Aorta (tissue), 5 donors: Measurements from ENCODE around the gene VIPR2. TPM values are rescaled to one million over a fixed set of nuclear protein-coding genes. Genes with fewer than 3 reads are reported as not detected.
"Not testable (repeated sequence)": the region's sequence is repeated elsewhere in the genome, so short reads cannot be mapped to it uniquely, and the experiment has no call there.

Experiments
- ATAC-seq: fragments of 200-7000 bp; cut with Tn5 transposase; one replicate; pipeline ENCODE4 v1.9.1; 2022; ENCODE audit warnings: moderate library complexity; ENCODE audit not compliant: low FRiP score
- DNase-seq, 2 donors: peaks; one replicate each; pipeline ENCODE4 v3.0.0-alpha.2; 2020
- H3K27ac ChIP-seq, 2 donors: one replicate each; pipeline ENCODE4 v1.5.1; 2013; ENCODE audit warnings: low read length in 2 of 2, mild to moderate bottlenecking in 2 of 2, moderate library complexity in 2 of 2, control low read depth in 1 of 2, inconsistent platforms in 1 of 2, low read depth in 1 of 2
- H3K27me3 ChIP-seq, 2 donors: one replicate each; pipeline ENCODE4 v1.6.1; 2013; ENCODE audit warnings: control low read depth in 1 of 2, low read length in 1 of 2, mild to moderate bottlenecking in 1 of 2, moderate library complexity in 1 of 2; ENCODE audit not compliant: insufficient read depth in 2 of 2, control insufficient read depth in 1 of 2
- H3K36me3 ChIP-seq, 2 donors: one replicate each; pipeline ENCODE4 v1.6.1; 2013; ENCODE audit warnings: control low read depth in 1 of 2, low read length in 1 of 2, mild to moderate bottlenecking in 1 of 2; ENCODE audit not compliant: insufficient read depth in 2 of 2, control insufficient read depth in 1 of 2
- H3K4me1 ChIP-seq, 2 donors: one replicate each; pipeline ENCODE4 v1.6.1; 2013; ENCODE audit warnings: low read length in 2 of 2, control low read depth in 1 of 2, mild to moderate bottlenecking in 1 of 2, moderate library complexity in 1 of 2; ENCODE audit not compliant: insufficient read depth in 2 of 2, control insufficient read depth in 1 of 2
- H3K4me3 ChIP-seq, 2 donors: one replicate each; pipeline ENCODE4 v1.5.1; 2013; ENCODE audit warnings: low read length in 2 of 2, control low read depth in 1 of 2, mild to moderate bottlenecking in 1 of 2
- H3K9me3 ChIP-seq: one replicate; pipeline ENCODE4 v1.6.1; 2013; ENCODE audit warnings: mild to moderate bottlenecking, low read length; ENCODE audit not compliant: control insufficient read depth
- WGBS, 2 donors: extraction: QIAGEN DNeasy Blood & Tissue Kit; methylation state at CpG; one replicate each; pipeline ENCODE4 v1.1.7; 2013; 5-methylcytosine and 5-hydroxymethylcytosine counted together
- intact Hi-C, 2 donors: fragments of 100-400 bp; cut with DNase I; formaldehyde crosslinking; loops; one replicate each; pipeline versions ENCODE4 v1.14.2 to v1.15.0; 2022
- polyA plus RNA-seq, 2 donors: library from polyadenylated mRNA; stranded (reverse); fragments of 200-250 nt; gene quantifications; one replicate each; pipeline ENCODE4 v1.2.3, GENCODE V29; 2013
- total RNA-seq, 2 donors: library from RNA; stranded (reverse); fragmentation: NEBNext Ultra II Directional; extraction: Animal tissue kit (Norgen Biotek cat#: 25700); gene quantifications; one replicate each; pipeline ENCODE4 v1.2.1, GENCODE V29; 2021
- donor health status: healthy with polysubstance abuse.
- donor health status: Bipolar disorder and iron deficiency.
- donor health status: DM: no; HTN: no; CAD: no.
- donor health status: DM: no; HTN: no; CAD: no.
- donor health status: DM: yes; HTN: yes; CAD: no.

The VIPR2 gene
- total and polyA plus RNA-seq, 4 donors: 3.3 to 14.1 (median 11.5) TPM

- H3K4me1 ChIP-seq: no peaks in the 10 kb centered on the region
- intact Hi-C loops: no loop called here
- no peaks in the 10 kb centered on the region for H3K36me3 ChIP-seq
- ATAC-seq (no peak), DNase-seq (no peak)
- no peaks in the 10 kb centered on the region for H3K27me3 ChIP-seq
- 85 to 88% methylated on average over 8 of the region's 8 CpGs for WGBS, 2 donors
- no peaks in the 10 kb centered on the region for H3K9me3 ChIP-seq
- no peak overlapping the region for H3K27ac ChIP-seq
- H3K4me3 ChIP-seq: no peak overlapping the region
Measured at GRCh38 chr7:159175792-159176191, 31.1 kb upstream of the VIPR2 start.

- ATAC-seq, H3K27ac ChIP-seq, H3K9me3 ChIP-seq, H3K27me3 ChIP-seq, H3K4me1 ChIP-seq, DNase-seq, intact Hi-C loops, H3K36me3 ChIP-seq, H3K4me3 ChIP-seq: not testable (repeated sequence)
- WGBS, 2 donors: 83 to 87% methylated on average over 6 of the region's 6 CpGs
Measured at GRCh38 chr7:159175100-159175499, 30.4 kb upstream of the VIPR2 start.

DNA sequence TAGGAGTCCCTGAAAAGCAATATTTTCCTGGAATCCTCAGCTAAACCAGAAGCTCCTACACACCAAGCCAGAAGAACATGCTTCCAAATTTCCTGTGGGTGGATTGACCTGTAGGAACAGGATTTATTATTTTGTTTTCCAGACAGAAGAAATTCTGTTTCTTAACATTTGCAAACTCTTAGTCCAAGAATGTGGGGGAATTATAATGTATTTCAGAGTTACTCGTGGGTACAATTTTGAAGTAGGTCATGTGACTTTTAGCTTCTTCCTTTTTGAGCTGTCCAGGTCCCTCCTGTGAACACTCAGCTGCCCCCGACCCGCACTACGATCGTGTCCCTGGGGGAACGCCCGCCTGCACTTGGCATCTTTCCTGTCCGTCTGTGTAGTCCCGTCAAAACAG is 27.7 kb upstream of the VIPR2 start:
- DNase-seq: no peak
- H3K36me3 ChIP-seq: no peaks in the 10 kb centered on the region
- 79 to 80% methylated on average over 9 of the region's 9 CpGs for WGBS, 2 donors
- H3K27me3 ChIP-seq: no peaks in the 10 kb centered on the region
- intact Hi-C loops: no loop called here
- ATAC-seq: no peak
- H3K4me3 ChIP-seq: no peak overlapping the region
- H3K9me3 ChIP-seq: no peaks in the 10 kb centered on the region
- H3K4me1 ChIP-seq: no peaks in the 10 kb centered on the region
- H3K27ac ChIP-seq: no peak overlapping the region

DNA sequence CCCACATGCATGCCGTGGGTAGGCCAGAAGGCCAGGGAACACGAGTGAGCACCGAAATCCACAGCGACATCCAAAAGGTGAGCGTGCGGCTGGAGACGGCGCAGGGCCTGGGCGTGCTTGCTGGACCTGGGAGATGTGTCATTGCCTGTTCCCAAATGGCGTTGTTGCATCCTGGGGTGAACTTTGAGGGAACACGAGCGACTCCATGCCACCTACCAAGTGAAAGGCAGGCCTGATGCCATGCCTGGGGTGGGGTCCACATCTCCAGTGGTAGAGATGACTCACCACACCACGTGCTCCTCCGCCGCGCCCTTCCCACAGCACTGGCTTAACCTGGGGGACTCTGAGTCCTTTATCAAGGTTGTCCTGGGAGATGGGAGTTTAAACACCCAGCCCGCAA is 24.7 kb upstream of the VIPR2 start:
- Histone ChIP-seq H3K9me3 (no peaks in the 10 kb centered on the region), H3K27me3 (no peaks in the 10 kb centered on the region), H3K36me3 (no peaks in the 10 kb centered on the region), H3K4me1 (no peaks in the 10 kb centered on the region), H3K4me3 (no peak overlapping the region), H3K27ac (no peak overlapping the region)
- WGBS, 2 donors: 91% methylated on average over 17 of the region's 17 CpGs
- ATAC-seq (no peak), DNase-seq (no peak)
- intact Hi-C loops: no loop called here

DNA sequence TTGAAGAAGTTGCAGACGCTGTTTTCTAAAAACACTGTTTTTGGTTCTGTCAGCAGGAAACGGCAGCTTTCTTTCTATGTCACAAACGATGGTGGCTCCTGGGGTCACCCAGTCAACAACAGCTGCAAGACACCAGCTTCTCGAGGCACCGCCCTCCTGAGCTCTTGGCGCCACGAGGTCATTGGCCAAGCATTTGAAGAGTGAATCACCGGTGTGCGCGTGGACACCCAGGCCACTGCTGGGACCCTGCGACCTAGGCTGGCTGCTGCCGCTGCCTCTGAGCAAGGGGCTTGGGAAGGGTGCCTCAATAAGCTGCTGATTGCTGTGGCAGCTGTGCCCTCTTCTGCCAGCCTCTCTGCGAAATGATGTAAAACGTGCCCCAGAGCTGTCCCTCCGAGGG is 22.5 kb upstream of the VIPR2 start:
- intact Hi-C loops: no loop called here
- Histone ChIP-seq H3K27me3 (no peaks in the 10 kb centered on the region), H3K36me3 (no peaks in the 10 kb centered on the region), H3K9me3 (no peaks in the 10 kb centered on the region), H3K27ac (no peak overlapping the region), H3K4me1 (no peaks in the 10 kb centered on the region), H3K4me3 (no peak overlapping the region)
- no peak for ATAC-seq
- DNase-seq: no peak
- 81 to 84% methylated on average over 15 of the region's 15 CpGs for WGBS, 2 donors

DNA sequence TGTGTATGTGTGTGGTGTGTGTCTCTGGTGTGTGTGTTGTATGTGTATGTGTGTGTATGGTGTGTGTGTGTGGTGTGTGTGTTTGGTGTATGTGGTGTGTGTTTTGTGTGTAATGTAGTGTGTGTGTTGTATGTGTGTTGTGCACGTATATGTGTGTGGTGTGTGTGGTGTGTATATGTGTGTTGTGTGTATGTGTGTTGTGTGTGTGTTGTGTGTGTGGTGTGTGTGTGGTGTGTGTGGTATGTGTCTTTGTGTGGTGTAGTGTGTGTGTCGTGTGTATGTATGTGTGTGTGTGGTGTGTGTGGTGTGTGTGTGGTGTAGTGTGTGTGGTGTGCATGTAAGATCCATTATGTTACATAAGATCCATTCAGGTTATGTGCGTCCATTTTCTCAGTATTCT is 21.9 kb upstream of the VIPR2 start:
- Histone ChIP-seq H3K27ac (no peak overlapping the region), H3K9me3 (no peaks in the 10 kb centered on the region), H3K4me1 (no peaks in the 10 kb centered on the region), H3K4me3 (no peak overlapping the region), H3K27me3 (no peaks in the 10 kb centered on the region), H3K36me3 (no peaks in the 10 kb centered on the region)
- 63 to 64% methylated on average over 3 of the region's 3 CpGs for WGBS, 2 donors
- intact Hi-C loops: no loop called here
- ATAC-seq (no peak), DNase-seq (no peak)

GRCh38 chr7:159165352-159165751 is 20.7 kb upstream of the VIPR2 start:
- DNase-seq: no peak
- ATAC-seq: no peak
- H3K27ac ChIP-seq: no peak overlapping the region

GRCh38 chr7:159163703-159164301 is 19.1 kb upstream of the VIPR2 start:
- ATAC-seq, H3K4me1 ChIP-seq, H3K27me3 ChIP-seq, H3K36me3 ChIP-seq, H3K4me3 ChIP-seq, intact Hi-C loops, H3K27ac ChIP-seq, H3K9me3 ChIP-seq, DNase-seq: not testable (repeated sequence)
- 84 to 89% methylated on average over 7 to 10 of the region's 11 CpGs for WGBS, 2 donors

More at GRCh38 chr7:159165352-159165751, 20.7 kb upstream of the VIPR2 start:
- intact Hi-C loops: no loop called here
- no peaks in the 10 kb centered on the region for H3K9me3 ChIP-seq
- H3K4me1 ChIP-seq: no peaks in the 10 kb centered on the region
- no peaks in the 10 kb centered on the region for H3K36me3 ChIP-seq
- no peak overlapping the region for H3K4me3 ChIP-seq
- WGBS, 2 donors: 88 to 90% methylated on average over 6 of the region's 6 CpGs
- H3K27me3 ChIP-seq: no peaks in the 10 kb centered on the region

- DNase-seq, ATAC-seq, H3K36me3 ChIP-seq, H3K27ac ChIP-seq, H3K4me3 ChIP-seq, H3K27me3 ChIP-seq, H3K9me3 ChIP-seq, intact Hi-C loops, H3K4me1 ChIP-seq: not testable (repeated sequence)
- WGBS, 2 donors: 71 to 78% methylated on average over 16 to 21 of the region's 21 CpGs
Measured at GRCh38 chr7:159162050-159162626, 17.5 kb upstream of the VIPR2 start.
